8988T (cell line): Measurements from ENCODE around the gene METTL8.

Experiments
- DNase-seq: peaks from one replicate; pipeline ENCODE4 v3.0.0; 2011

METTL8 gene

GRCh38 chr2:171308280-171309054, 125.3 kb downstream of the METTL8 start:
- DNase-seq = no peak

GRCh38 chr2:171307560-171307959, 126.2 kb downstream of the METTL8 start:
- DNase-seq = no peak

- DNase-seq = no peak
Measured at GRCh38 chr2:171297956-171298355, 135.8 kb downstream of the METTL8 start.

- no peak for DNase-seq
Measured at GRCh38 chr2:171294608-171295007, 139.2 kb downstream of the METTL8 start.

GRCh38 chr2:171293661-171294060, 140.1 kb downstream of the METTL8 start:
- DNase-seq = no peak

- no peak for DNase-seq
Measured at GRCh38 chr2:171289991-171290390, 143.8 kb downstream of the METTL8 start.

GRCh38 chr2:171289316-171289715, 144.5 kb downstream of the METTL8 start:
- DNase-seq = no peak

- no peak for DNase-seq
Measured at GRCh38 chr2:171287611-171288010, 146.2 kb downstream of the METTL8 start.

GRCh38 chr2:171287036-171287571, 146.7 kb downstream of the METTL8 start:
- no peak for DNase-seq

GRCh38 chr2:171281110-171281509, 152.7 kb downstream of the METTL8 start:
- DNase-seq = no peak

- no peak for DNase-seq
Measured at GRCh38 chr2:171279983-171280790, 153.6 kb downstream of the METTL8 start.

- DNase-seq = no peak
Measured at GRCh38 chr2:171274757-171275156, 159.0 kb downstream of the METTL8 start.

GRCh38 chr2:171271971-171272436, 161.8 kb downstream of the METTL8 start:
- DNase-seq = peak; percentile 19

GRCh38 chr2:171271386-171271785, 162.4 kb downstream of the METTL8 start:
- DNase-seq = no peak

GRCh38 chr2:171267855-171268629, 165.7 kb downstream of the METTL8 start:
- DNase-seq = no peak
